ENCODE results near the gene ADGRD1. TPM values are rescaled to one million over a fixed set of nuclear protein-coding genes. Genes with fewer than 3 reads are reported as not detected.

The ADGRD1 gene
- total and polyA plus RNA-seq, 2 of the 8 experiments (the other 6 are each of a cell fraction or from before 2014, with no cell fraction given) = 0.36 to 0.48 TPM

DNA sequence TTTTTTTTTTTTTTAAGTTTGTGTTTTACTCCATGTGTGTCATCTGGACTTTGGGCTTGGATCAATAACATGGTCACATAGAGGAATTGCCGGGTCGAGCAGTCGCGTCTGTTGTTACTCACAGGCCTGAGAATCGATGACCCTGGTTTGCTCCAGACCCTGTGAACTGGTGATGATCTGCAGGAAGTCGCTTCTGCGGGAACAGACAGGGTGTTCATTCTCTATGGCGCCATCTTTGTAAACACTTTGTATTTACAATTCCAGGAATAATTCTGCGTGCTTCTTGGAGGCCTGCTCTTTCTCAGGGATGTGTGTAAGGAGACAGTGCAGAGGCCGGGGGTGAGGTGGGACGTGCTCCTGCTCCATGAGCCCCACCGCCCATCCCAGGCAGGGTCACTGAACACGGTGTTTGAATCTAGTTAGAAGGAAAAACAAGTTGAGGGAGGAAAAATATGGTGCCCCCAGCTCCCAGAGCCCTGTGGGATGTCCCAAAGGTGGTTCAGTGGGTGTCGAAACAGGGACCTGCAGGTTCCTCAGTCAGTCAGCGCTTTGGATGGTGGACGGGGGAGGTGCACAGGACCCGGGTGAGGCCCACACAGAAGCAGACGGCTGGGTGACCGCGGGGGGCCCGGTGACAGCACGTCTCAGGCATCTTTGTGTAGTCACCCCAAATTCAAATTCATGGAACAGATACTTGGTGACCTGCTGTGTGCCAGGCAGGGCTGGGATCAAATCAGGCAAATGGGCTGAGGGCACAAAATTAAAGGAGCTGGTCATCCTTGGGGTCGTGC, 58.8 kb downstream of the ADGRD1 start:
- FAIRE-seq (no peak), DNase-seq (ENCODE audit: low read depth in 1 of 2, low spot score in 2 of 2) (no peak)
- WGBS, 2 experiments (ENCODE audit: extremely low coverage in 1 of 2, insufficient coverage in 1 of 2, insufficient read length in 1 of 2, insufficient replicate concordance in 2 of 2, low coverage in 1 of 2, low lambda C conversion rate in 2 of 2, missing lambda C conversion rate in 1 of 2) = 92% methylated on average over 21 of the region's 23 CpGs; no CpG with 5 or more reads in 1 of the 2 experiments
- TF ChIP-seq CREB1 (IDR thresholded peaks at IDR 0.05) = no peak
- no peak for TF ChIP-seq TAF1 (IDR thresholded peaks at IDR 0.05; ENCODE audit: low read depth, low read length)
- TF ChIP-seq TBP (IDR thresholded peaks at IDR 0.05; ENCODE audit: low read depth, low read length) = no peak
- no peak for TF ChIP-seq EZH2 (IDR thresholded peaks at IDR 0.05; ENCODE audit: low read depth, low read length, severe bottlenecking)
- TF ChIP-seq POU5F1 (IDR thresholded peaks at IDR 0.05; ENCODE audit: low read depth, low read length) = no peak
- TF ChIP-seq YY1 (IDR thresholded peaks at IDR 0.05; ENCODE audit: low read depth, low read length) = no peak
- no peak for TF ChIP-seq SUZ12 (IDR thresholded peaks at IDR 0.05; ENCODE audit: low read length)
- TF ChIP-seq, protein P1, sequence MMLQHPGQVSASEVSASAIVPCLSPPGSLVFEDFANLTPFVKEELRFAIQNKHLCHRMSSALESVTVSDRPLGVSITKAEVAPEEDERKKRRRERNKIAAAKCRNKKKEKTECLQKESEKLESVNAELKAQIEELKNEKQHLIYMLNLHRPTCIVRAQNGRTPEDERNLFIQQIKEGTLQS (IDR thresholded peaks at IDR 0.05; ENCODE audit: insufficient read depth, low read depth, low read length) = no peak
- TF ChIP-seq SP2 (IDR thresholded peaks at IDR 0.05; ENCODE audit: low read length) = no peak
- TF ChIP-seq NANOG (IDR thresholded peaks at IDR 0.05; ENCODE audit: insufficient read depth, low read depth, low read length, poor library complexity, severe bottlenecking) = no peak
- no peak for TF ChIP-seq MAFK (IDR thresholded peaks at IDR 0.05; ENCODE audit: low read depth, low read length)

More for the DNA sequence above, 58.8 kb downstream of the ADGRD1 start:
- no peak overlapping the region for H4K8ac ChIP-seq (ENCODE audit: extremely low read depth, insufficient read depth, low read length)
- no peaks in the 10 kb centered on the region; the same call in 1 of the 2 replicates for H3K23me2 ChIP-seq (ENCODE audit: low read depth, low read length)
- H4K5ac ChIP-seq (ENCODE audit: insufficient read length, low read depth, low read length) = no peak overlapping the region
- H3K9ac ChIP-seq (replicated peaks in 1 of 4; ENCODE audit: extremely low read depth in 1 of 4, low read depth in 3 of 4, low read length in 3 of 4) = no peak overlapping the region
- H2BK15ac ChIP-seq (ENCODE audit: low read length) = no peak overlapping the region
- no peak overlapping the region for H2BK12ac ChIP-seq (ENCODE audit: low read depth, low read length)
- ChIA-PET POLR2A (ENCODE audit: partially characterized antibody) (no interaction called here), CTCF (ENCODE audit: partially characterized antibody) (interaction anchor here (0.6 to 0.8 kb wide), 2 partner anchors 19 to 135 kb away, joined by 3 to 4 read pairs; no protein-coding TSS in a partner anchor)
- no peak overlapping the region for H3K4me3 ChIP-seq (ENCODE audit: extremely low read depth in 1 of 4, insufficient read depth in 2 of 4, low read depth in 3 of 4, low read length in 4 of 4)
- no peak overlapping the region for H2BK5ac ChIP-seq (ENCODE audit: low read depth, low read length)
- H4K20me1 ChIP-seq (replicated peaks in 1 of 2; ENCODE audit: control insufficient read depth in 1 of 2, insufficient read depth in 2 of 2, low read length in 2 of 2) = peaks cover 0 to 3% of the 10 kb centered on the region in 2 experiments
- 0 out of 7 replicates have a peak, but pooled peaks cover 0 to under 1% (median 0%) of the 10 kb centered on the region in 4 experiments for H3K4me1 ChIP-seq (replicated peaks in 1 of 4; ENCODE audit: control insufficient read depth in 3 of 4, insufficient read depth in 4 of 4, low read length in 3 of 4)
- H3K4ac ChIP-seq (replicated peaks; ENCODE audit: insufficient read length, low read depth, low read length) = no peak overlapping the region
- no peak overlapping the region for H3K23ac ChIP-seq (ENCODE audit: insufficient read length)
- H2BK120ac ChIP-seq (replicated peaks; ENCODE audit: low read depth, low read length) = no peak overlapping the region
- no peak overlapping the region for H2BK20ac ChIP-seq (ENCODE audit: low read length)
- no peaks in the 10 kb centered on the region for H3K9me3 ChIP-seq (ENCODE audit: insufficient read depth in 2 of 2, low read depth in 1 of 2, low read length in 1 of 2)
- no peak overlapping the region for H2AFZ ChIP-seq (ENCODE audit: low read length)
- H3K18ac ChIP-seq (ENCODE audit: extremely low read depth, low read length) = no peak overlapping the region
- peaks cover 0 to 2% (median 0%) of the 10 kb centered on the region in 4 experiments; a peak in 1 of 7 replicates for H3K27me3 ChIP-seq (replicated peaks in 1 of 4; ENCODE audit: control insufficient read depth in 3 of 4, extremely low read depth in 1 of 4, insufficient read depth in 3 of 4, low read length in 3 of 4)
- no peaks in the 10 kb centered on the region for H3K79me1 ChIP-seq (ENCODE audit: low read depth, low read length)
- H3K4me2 ChIP-seq (ENCODE audit: insufficient read depth in 1 of 2, low read depth in 2 of 2, low read length in 2 of 2) = no peak overlapping the region
- no peak overlapping the region for H3K56ac ChIP-seq (replicated peaks; ENCODE audit: insufficient read length, low read depth, low read length)
- no peak overlapping the region for H3K27ac ChIP-seq (ENCODE audit: low read depth, low read length)
- no peak overlapping the region for H2AK5ac ChIP-seq (ENCODE audit: low read depth, low read length)
- no peaks in the 10 kb centered on the region for H3K79me2 ChIP-seq (ENCODE audit: control insufficient read depth in 1 of 2, insufficient read depth in 2 of 2, low read length in 2 of 2)
- H3K36me3 ChIP-seq (ENCODE audit: control insufficient read depth in 2 of 4, insufficient read depth in 4 of 4, low read length in 3 of 4) = no peaks in the 10 kb centered on the region
- H3K14ac ChIP-seq (ENCODE audit: insufficient read length) = no peak overlapping the region
- H4K91ac ChIP-seq (replicated peaks; ENCODE audit: insufficient read length, low read length) = no peak overlapping the region

Measured in H1 (cell line).